Endothelial cell of umbilical vein (primary cell): ENCODE measurements around the gene TNFAIP8L1. TPM values are rescaled to one million over a fixed set of nuclear protein-coding genes. Genes with fewer than 3 reads are reported as not detected.

Experiments
- BruUV-seq: library from RNA; stranded (reverse); fragments of 400-500 nt; replicated peaks from 2 replicates; lab custom pipeline; 2021; lab: Mats Ljungman, UMichigan
- CTCF ChIA-PET: fragments of 300-600, 350-600 bp; sonication (Branson Sonifier 250); formaldehyde crosslinking; loops from one replicate; lab custom pipeline; 2021; ENCODE audit warnings: antibody characterized with exemption, inconsistent platforms; lab: Charles Lee
- POLR2A ChIA-PET: fragments of 300-600, 350-600 bp; sonication (Branson Sonifier 250); formaldehyde crosslinking; loops from one replicate; lab custom pipeline; 2021; ENCODE audit warnings: antibody characterized with exemption, inconsistent platforms; lab: Charles Lee
- DNase-seq: peaks from one replicate; pipeline ENCODE4 v3.0.0-alpha.2; 2011; ENCODE audit warnings: low read depth, low spot score
- FAIRE-seq: peaks from 2 replicates; lab custom pipeline; 2011; peaks lifted over from hg19 to GRCh38; lab: Jason Lieb, UNC
- H2AFZ ChIP-seq: 2 replicates; pipeline ENCODE4 v1.6.0; 2012; ENCODE audit warnings: low read depth, low read length, control low read depth, inconsistent platforms
- H3K27ac ChIP-seq: 2 replicates; pipeline ENCODE4 v1.5.1; 2011; ENCODE audit warnings: low read depth, mild to moderate bottlenecking, control low read depth, low read length, moderate library complexity; ENCODE audit not compliant: insufficient read depth
- H3K27me3 ChIP-seq, 2 experiments: 2 replicates each; pipeline versions ENCODE4 v1.6.0 to v1.6.1; 2011; ENCODE audit warnings: low read length in 2 of 2, mixed read lengths in 1 of 2; ENCODE audit not compliant: control insufficient read depth in 2 of 2, insufficient read depth in 2 of 2
- H3K36me3 ChIP-seq, 2 experiments: 2 replicates in 1 of 2; 3 replicates in 1 of 2; pipeline ENCODE4 v1.5.1; 2011; ENCODE audit warnings: low read length in 2 of 2, mild to moderate bottlenecking in 1 of 2, moderate library complexity in 1 of 2; ENCODE audit not compliant: control insufficient read depth in 2 of 2, insufficient read depth in 2 of 2; ENCODE audit errors: extremely low read depth in 1 of 2
- H3K4me1 ChIP-seq: 3 replicates; pipeline ENCODE4 v1.5.1; 2011; ENCODE audit warnings: mild to moderate bottlenecking, low read length; ENCODE audit not compliant: control insufficient read depth, insufficient read depth; ENCODE audit errors: extremely low read depth
- H3K4me2 ChIP-seq: 2 replicates; pipeline ENCODE4 v1.6.1; 2011; ENCODE audit warnings: low read length, control low read depth, mixed read lengths; ENCODE audit not compliant: insufficient read depth
- H3K4me3 ChIP-seq, 3 experiments: fragments of 200-600 bp in 1 of 3; sonication (generic), shearing (Covaris generic) in 1 of 3; replicated peaks in 1 of 3; 2 replicates each; pipeline ENCODE4 v1.5.1; 2011 to 2016; ENCODE audit warnings: control low read depth in 3 of 3, low read length in 3 of 3, mild to moderate bottlenecking in 2 of 3, inconsistent platforms in 1 of 3, low read depth in 1 of 3, moderate library complexity in 1 of 3; ENCODE audit not compliant: insufficient read depth in 1 of 3
- H3K79me2 ChIP-seq: 2 replicates; pipeline ENCODE4 v1.6.0; 2012; ENCODE audit warnings: low read length, inconsistent platforms; ENCODE audit not compliant: control insufficient read depth, insufficient read depth
- H3K9ac ChIP-seq: replicated peaks from 2 replicates; pipeline ENCODE3; 2011; ENCODE audit warnings: low read length, control low read depth; ENCODE audit not compliant: insufficient read depth; ENCODE audit errors: extremely low read depth
- H3K9me1 ChIP-seq: replicated peaks from 3 replicates; pipeline ENCODE4 v1.6.0; 2011; ENCODE audit warnings: mild to moderate bottlenecking, low read length; ENCODE audit not compliant: control insufficient read depth, insufficient read depth; ENCODE audit errors: extremely low read depth
- H3K9me3 ChIP-seq: replicated peaks from 2 replicates; pipeline ENCODE4 v1.5.1; 2012; ENCODE audit warnings: low read length, inconsistent platforms; ENCODE audit not compliant: control insufficient read depth, insufficient read depth
- H4K20me1 ChIP-seq: replicated peaks from 2 replicates; pipeline ENCODE3; 2011; ENCODE audit warnings: mild to moderate bottlenecking, low read length; ENCODE audit not compliant: control insufficient read depth, insufficient read depth; ENCODE audit errors: extremely low read depth
- EZH2 ChIP-seq: IDR thresholded peaks from 2 replicates; pipeline ENCODE4 v1.6.1; 2012; ENCODE audit warnings: borderline replicate concordance, low read depth, mild to moderate bottlenecking, moderate library complexity, low read length, inconsistent platforms; ENCODE audit not compliant: severe bottlenecking
- FOS ChIP-seq: IDR thresholded peaks from 2 replicates; pipeline ENCODE4 v1.6.1; 2011; ENCODE audit warnings: mild to moderate bottlenecking, low read length, moderate library complexity, borderline replicate concordance; ENCODE audit not compliant: insufficient read depth
- GATA2 ChIP-seq: IDR thresholded peaks from 2 replicates; pipeline ENCODE4 v1.7.0; 2011; ENCODE audit warnings: low read depth, mild to moderate bottlenecking, moderate library complexity, mixed read lengths, low read length; ENCODE audit not compliant: insufficient read length, insufficient read depth
- JUN ChIP-seq: IDR thresholded peaks from 2 replicates; pipeline ENCODE4 v1.6.1; 2011; ENCODE audit warnings: borderline replicate concordance, low read depth; ENCODE audit not compliant: insufficient read length, insufficient read depth
- MAX ChIP-seq: IDR thresholded peaks from 2 replicates; pipeline ENCODE4 v1.6.1; 2011; ENCODE audit not compliant: insufficient read depth, insufficient read length
- MYC ChIP-seq: IDR thresholded peaks from one replicate; pipeline ENCODE4 v1.6.1; 2011; ENCODE audit warnings: mild to moderate bottlenecking, low read depth, low read length
- POLR2AphosphoS5 ChIP-seq: IDR thresholded peaks from 2 replicates; pipeline ENCODE4 v1.6.1; 2012; ENCODE audit warnings: low read depth, mild to moderate bottlenecking, control low read depth, low read length, moderate library complexity; ENCODE audit not compliant: insufficient read depth
- dilution Hi-C: fragments of 300-500 bp; cut with MboI; formaldehyde crosslinking; loops from one replicate; pipeline ENCODE4 v1.15.0; 2019; ENCODE audit warnings: low sequenced_read_pairs; ENCODE audit not compliant: extremely low pct_ligation_motif_present
- intact Hi-C: fragments of 100-400 bp; cut with micrococcal nuclease; formaldehyde crosslinking; loops from one replicate; pipeline ENCODE4 v1.10.0; 2022
- polyA plus RNA-seq, 4 experiments: library from polyadenylated mRNA; depleted of rRNA in 3 of 4; stranded (reverse) in 3 of 4; unstranded in 1 of 4; fragments of >200 nt; gene quantifications; 2 replicates each; pipeline versions ENCODE4 v1.2.1 to v1.2.3, GENCODE V29; 2011 to 2012; ENCODE audit warnings: missing spikeins in 1 of 4
- total RNA-seq: library from RNA; stranded (reverse); gene quantifications from 2 replicates; pipeline ENCODE4 v1.2.3, GENCODE V29; 2021

Gene TNFAIP8L1
- total and polyA plus RNA-seq, 2 donors (not counting 3 experiments of a cell fraction or from before 2014, with no cell fraction given) = 40.0 to 56.1 TPM

GRCh38 chr19:4645718-4646117, 6.4 kb downstream of the TNFAIP8L1 start:
- TF ChIP-seq GATA2 = no peak
- TF ChIP-seq FOS = no peak
- TF ChIP-seq MAX = no peak
- no peak for TF ChIP-seq JUN
- TF ChIP-seq MYC = no peak
- TF ChIP-seq POLR2AphosphoS5 = no peak
- no peak for TF ChIP-seq EZH2
- Histone ChIP-seq H3K9me3 (no peaks in the 10 kb centered on the region), H3K4me3 (no peak overlapping the region), H4K20me1 (no peaks in the 10 kb centered on the region), H3K36me3 (peaks cover 0 to 20% of the 10 kb centered on the region in 2 experiments), H3K27me3 (no peaks in the 10 kb centered on the region), H3K9me1 (no peaks in the 10 kb centered on the region), H3K4me1 (peaks cover 29% of the 10 kb centered on the region), H3K4me2 (no peak overlapping the region), H2AFZ (no peak overlapping the region), H3K79me2 (peaks cover 48% of the 10 kb centered on the region), H3K9ac (no peak overlapping the region), H3K27ac (no peak overlapping the region)
- dilution Hi-C loops = no loop called here
- ChIA-PET POLR2A (no interaction called here), CTCF (interaction anchor here (0.6 to 3.4 kb wide), 2 partner anchors 9 to 1334 kb away, joined by 3 to 11 read pairs; no protein-coding TSS in a partner anchor)
- FAIRE-seq (no peak), DNase-seq (no peak)
- no TSS peak for BruUV-seq
- intact Hi-C loops = no loop called here
